ENCODE measurements around the gene CDCA7L. TPM values are rescaled to one million over a fixed set of nuclear protein-coding genes. Genes with fewer than 3 reads are reported as not detected.

The CDCA7L gene
- polyA plus RNA-seq, 1 of the 3 experiments (the other 2 are of a cell fraction), result 18.4 TPM

DNA sequence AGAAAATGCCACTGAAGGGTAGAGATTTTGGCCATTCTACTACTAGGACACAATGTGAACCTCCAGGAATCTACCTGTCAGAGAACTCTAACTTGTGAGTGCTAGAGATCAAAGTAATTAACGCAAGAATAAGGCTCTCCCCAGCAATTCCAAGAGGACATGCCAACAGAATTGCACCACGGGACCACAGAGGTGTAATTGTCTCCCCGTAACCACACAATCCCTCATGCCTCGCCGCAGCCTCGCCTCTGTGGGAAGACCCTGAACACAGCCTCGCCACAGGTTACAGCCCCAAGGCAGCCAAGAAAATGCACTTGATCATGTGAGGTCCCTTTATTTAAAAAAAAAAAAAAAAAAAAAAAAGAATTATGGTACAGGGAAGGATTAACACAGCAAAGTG is 29.5 kb downstream of the CDCA7L start:
- H3K9me2 ChIP-seq, result no peaks in the 10 kb centered on the region
- H3F3A ChIP-seq (replicated peaks; ENCODE audit: insufficient read depth), result no peaks in the 10 kb centered on the region
- no peaks in the 10 kb centered on the region for H3K9me3 ChIP-seq
- ChIA-PET CTCF (no interaction called here), POLR2A (no interaction called here)
- H3K4me3 ChIP-seq (ENCODE audit: low read depth in 2 of 2, low read length in 1 of 2), result no peak overlapping the region
- no peak for DNase-seq
- H3K4me2 ChIP-seq, result no peak overlapping the region
- no peaks in the 10 kb centered on the region for H3K27me3 ChIP-seq (ENCODE audit: insufficient read depth)
- peaks cover 0 to 3% of the 10 kb centered on the region in 2 experiments for H3K36me3 ChIP-seq (replicated peaks in 1 of 2; ENCODE audit: control insufficient read depth in 1 of 2, insufficient read depth in 2 of 2, low read length in 1 of 2)
- no peaks in the 10 kb centered on the region for H3K4me1 ChIP-seq (ENCODE audit: control insufficient read depth in 1 of 2, insufficient read depth in 2 of 2, low read depth in 1 of 2, low read length in 1 of 2)
- no peak overlapping the region for H2AFZ ChIP-seq (ENCODE audit: low read depth)
- no peak overlapping the region for H3K9ac ChIP-seq
- TF ChIP-seq SMC3 (IDR thresholded peaks at IDR 0.05; ENCODE audit: low read depth, low read length) (no peak), MXI1 (IDR thresholded peaks at IDR 0.05; ENCODE audit: low read depth, low read length) (no peak), FOXJ3 (CRISPR knock-in tag; IDR thresholded peaks at IDR 0.05) (no peak), NFIC (IDR thresholded peaks at IDR 0.05; ENCODE audit: borderline replicate concordance) (no peak), EZH2phosphoT487 (IDR thresholded peaks at IDR 0.05; ENCODE audit: borderline replicate concordance, low read depth) (no peak), RXRA (IDR thresholded peaks at IDR 0.05; ENCODE audit: borderline replicate concordance, low read depth) (no peak), FOSL2 (IDR thresholded peaks at IDR 0.05; ENCODE audit: borderline replicate concordance, low read depth) (no peak), ELF1 (IDR thresholded peaks at IDR 0.05) (no peak), TCF12 (IDR thresholded peaks at IDR 0.05) (no peak), TEAD4 (IDR thresholded peaks at IDR 0.05; ENCODE audit: borderline replicate concordance, insufficient read depth) (no peak), REST (IDR thresholded peaks at IDR 0.05; ENCODE audit: low read depth, low read length) (no peak)
- TF ChIP-seq, protein P1, sequence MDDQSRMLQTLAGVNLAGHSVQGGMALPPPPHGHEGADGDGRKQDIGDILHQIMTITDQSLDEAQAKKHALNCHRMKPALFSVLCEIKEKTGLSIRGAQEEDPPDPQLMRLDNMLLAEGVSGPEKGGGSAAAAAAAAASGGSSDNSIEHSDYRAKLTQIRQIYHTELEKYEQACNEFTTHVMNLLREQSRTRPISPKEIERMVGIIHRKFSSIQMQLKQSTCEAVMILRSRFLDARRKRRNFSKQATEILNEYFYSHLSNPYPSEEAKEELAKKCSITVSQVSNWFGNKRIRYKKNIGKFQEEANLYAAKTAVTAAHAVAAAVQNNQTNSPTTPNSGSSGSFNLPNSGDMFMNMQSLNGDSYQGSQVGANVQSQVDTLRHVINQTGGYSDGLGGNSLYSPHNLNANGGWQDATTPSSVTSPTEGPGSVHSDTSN (IDR thresholded peaks at IDR 0.05), result no peak
- TF ChIP-seq, protein P2, sequence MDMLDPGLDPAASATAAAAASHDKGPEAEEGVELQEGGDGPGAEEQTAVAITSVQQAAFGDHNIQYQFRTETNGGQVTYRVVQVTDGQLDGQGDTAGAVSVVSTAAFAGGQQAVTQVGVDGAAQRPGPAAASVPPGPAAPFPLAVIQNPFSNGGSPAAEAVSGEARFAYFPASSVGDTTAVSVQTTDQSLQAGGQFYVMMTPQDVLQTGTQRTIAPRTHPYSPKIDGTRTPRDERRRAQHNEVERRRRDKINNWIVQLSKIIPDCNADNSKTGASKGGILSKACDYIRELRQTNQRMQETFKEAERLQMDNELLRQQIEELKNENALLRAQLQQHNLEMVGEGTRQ (IDR thresholded peaks at IDR 0.05; ENCODE audit: borderline replicate concordance, low read depth, low read length), result no peak
- TF ChIP-seq, protein P3, sequence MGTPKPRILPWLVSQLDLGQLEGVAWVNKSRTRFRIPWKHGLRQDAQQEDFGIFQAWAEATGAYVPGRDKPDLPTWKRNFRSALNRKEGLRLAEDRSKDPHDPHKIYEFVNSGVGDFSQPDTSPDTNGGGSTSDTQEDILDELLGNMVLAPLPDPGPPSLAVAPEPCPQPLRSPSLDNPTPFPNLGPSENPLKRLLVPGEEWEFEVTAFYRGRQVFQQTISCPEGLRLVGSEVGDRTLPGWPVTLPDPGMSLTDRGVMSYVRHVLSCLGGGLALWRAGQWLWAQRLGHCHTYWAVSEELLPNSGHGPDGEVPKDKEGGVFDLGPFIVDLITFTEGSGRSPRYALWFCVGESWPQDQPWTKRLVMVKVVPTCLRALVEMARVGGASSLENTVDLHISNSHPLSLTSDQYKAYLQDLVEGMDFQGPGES (IDR thresholded peaks at IDR 0.05; ENCODE audit: low read depth, low read length), result no peak
- H3K27ac ChIP-seq (ENCODE audit: low read depth in 2 of 2, low read length in 1 of 2), result no peak overlapping the region
- WGBS (ENCODE audit: low lambda C conversion rate), result 93% methylated on average over 7 of the region's 7 CpGs
- H3K79me2 ChIP-seq (ENCODE audit: insufficient read depth), result no peaks in the 10 kb centered on the region; the same call in 1 of the 2 replicates
- no peaks in the 10 kb centered on the region for H4K20me1 ChIP-seq (ENCODE audit: insufficient read depth)
